ENCODE data around the gene SORBS1. TPM values are rescaled to one million over a fixed set of nuclear protein-coding genes. Genes with fewer than 3 reads are reported as not detected.
A peak's percentile ranks its signal among the peaks of the same experiment; 100 is the strongest.
"Not testable (repeated sequence)": the region's sequence is repeated elsewhere in the genome, so short reads cannot be mapped to it uniquely, and the experiment has no call there.

SORBS1 gene
- total RNA-seq, 1 donor from 2014 or later = 16.1 TPM

DNA sequence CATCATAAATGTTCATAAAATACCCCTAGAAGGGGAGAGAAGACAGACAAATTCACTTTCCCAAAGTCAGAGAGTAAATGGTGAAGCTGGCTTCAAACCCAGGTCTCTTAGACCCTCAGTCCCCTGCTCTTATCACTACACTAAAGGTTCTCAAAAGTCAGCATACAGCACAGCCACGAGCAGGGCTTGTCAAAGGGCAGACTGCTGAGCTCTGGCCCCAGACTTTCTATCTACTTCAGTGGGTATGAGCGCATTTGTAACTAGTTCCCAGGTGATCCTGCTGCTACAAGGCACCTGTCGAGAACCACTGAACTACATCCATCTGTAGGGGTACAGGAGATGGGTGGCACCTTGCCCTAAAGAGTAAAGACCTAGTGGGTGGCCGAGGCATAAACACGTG is 91.5 kb downstream of the SORBS1 start:
- Histone ChIP-seq H3K27me3 (no peaks in the 10 kb centered on the region), H3F3A (ENCODE audit: low read depth) (no peaks in the 10 kb centered on the region), H3K27ac (no peak overlapping the region), H4K20me1 (ENCODE audit: low read depth) (no peaks in the 10 kb centered on the region), H3K4me2 (no peak overlapping the region), H3K9me3 (ENCODE audit: low read depth) (no peaks in the 10 kb centered on the region), H2AFZ (replicated peaks) (no peak overlapping the region), H3K9ac (no peak overlapping the region), H3K4me1 (peaks cover 10% of the 10 kb centered on the region), H3K36me3 (no peaks in the 10 kb centered on the region), H3K4me3 (no peak overlapping the region), H3K79me2 (ENCODE audit: low read depth) (no peaks in the 10 kb centered on the region)
- H3K27me3 Mint-ChIP-seq (ENCODE audit: insufficient read depth, low read depth) = peaks cover 8% of the 10 kb centered on the region
- TF ChIP-seq, protein P1, sequence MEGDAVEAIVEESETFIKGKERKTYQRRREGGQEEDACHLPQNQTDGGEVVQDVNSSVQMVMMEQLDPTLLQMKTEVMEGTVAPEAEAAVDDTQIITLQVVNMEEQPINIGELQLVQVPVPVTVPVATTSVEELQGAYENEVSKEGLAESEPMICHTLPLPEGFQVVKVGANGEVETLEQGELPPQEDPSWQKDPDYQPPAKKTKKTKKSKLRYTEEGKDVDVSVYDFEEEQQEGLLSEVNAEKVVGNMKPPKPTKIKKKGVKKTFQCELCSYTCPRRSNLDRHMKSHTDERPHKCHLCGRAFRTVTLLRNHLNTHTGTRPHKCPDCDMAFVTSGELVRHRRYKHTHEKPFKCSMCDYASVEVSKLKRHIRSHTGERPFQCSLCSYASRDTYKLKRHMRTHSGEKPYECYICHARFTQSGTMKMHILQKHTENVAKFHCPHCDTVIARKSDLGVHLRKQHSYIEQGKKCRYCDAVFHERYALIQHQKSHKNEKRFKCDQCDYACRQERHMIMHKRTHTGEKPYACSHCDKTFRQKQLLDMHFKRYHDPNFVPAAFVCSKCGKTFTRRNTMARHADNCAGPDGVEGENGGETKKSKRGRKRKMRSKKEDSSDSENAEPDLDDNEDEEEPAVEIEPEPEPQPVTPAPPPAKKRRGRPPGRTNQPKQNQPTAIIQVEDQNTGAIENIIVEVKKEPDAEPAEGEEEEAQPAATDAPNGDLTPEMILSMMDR (IDR thresholded peaks at IDR 0.05) = no peak
- TF ChIP-seq EZH2phosphoT487 (IDR thresholded peaks at IDR 0.05) = no peak
- TF ChIP-seq EZH2 (IDR thresholded peaks at IDR 0.05) = no peak
- H3K36me3 Mint-ChIP-seq = no peaks in the 10 kb centered on the region
- H3K4me1 Mint-ChIP-seq = peaks cover 44% of the 10 kb centered on the region
- no peak overlapping the region for H3K4me3 Mint-ChIP-seq
- no peak for DNase-seq (ENCODE audit: low spot score)
- no peaks in the 10 kb centered on the region for H3K9me3 Mint-ChIP-seq
- H3K27ac Mint-ChIP-seq = no peak overlapping the region

DNA sequence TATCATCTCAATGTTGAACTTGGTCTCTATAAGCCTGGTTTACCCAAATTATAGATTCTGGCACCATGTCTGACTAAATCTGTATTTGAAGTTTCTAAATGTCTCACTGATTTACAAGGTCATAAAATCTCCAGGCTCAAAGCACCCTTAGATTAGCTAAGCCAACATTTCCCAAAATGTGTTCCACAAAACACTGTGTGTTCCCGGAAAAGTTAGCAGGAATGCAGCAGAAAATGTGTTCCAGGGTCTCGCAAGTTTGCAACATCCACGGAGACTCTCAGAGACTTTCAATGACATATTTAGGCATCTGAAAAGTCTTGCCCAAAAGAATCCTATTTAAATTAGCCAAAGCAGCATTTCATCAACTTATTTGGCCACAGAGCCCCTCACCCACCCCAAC is 91.9 kb downstream of the SORBS1 start:
- no peak overlapping the region for H3K27ac ChIP-seq
- H3K79me2 ChIP-seq (ENCODE audit: low read depth) = no peaks in the 10 kb centered on the region
- H3K27me3 ChIP-seq = no peaks in the 10 kb centered on the region
- H3K4me3 Mint-ChIP-seq = no peak overlapping the region
- no peak overlapping the region for H3K4me2 ChIP-seq
- no peaks in the 10 kb centered on the region for H3K9me3 ChIP-seq (ENCODE audit: low read depth)
- H3F3A ChIP-seq (ENCODE audit: low read depth) = no peaks in the 10 kb centered on the region
- no peak overlapping the region for H3K9ac ChIP-seq
- H3K9me3 Mint-ChIP-seq = no peaks in the 10 kb centered on the region
- DNase-seq (ENCODE audit: low spot score) = no peak
- no peak overlapping the region for H2AFZ ChIP-seq (replicated peaks)
- H3K4me1 Mint-ChIP-seq = peaks cover 47% of the 10 kb centered on the region
- H3K4me3 ChIP-seq = no peak overlapping the region
- H3K36me3 Mint-ChIP-seq = no peaks in the 10 kb centered on the region
- no peaks in the 10 kb centered on the region for H4K20me1 ChIP-seq (ENCODE audit: low read depth)
- H3K4me1 ChIP-seq = peaks cover 10% of the 10 kb centered on the region
- H3K27ac Mint-ChIP-seq = no peak overlapping the region
- TF ChIP-seq EZH2phosphoT487 (IDR thresholded peaks at IDR 0.05) (no peak), EZH2 (IDR thresholded peaks at IDR 0.05) (no peak)
- TF ChIP-seq, protein P1 (IDR thresholded peaks at IDR 0.05) = no peak
- no peaks in the 10 kb centered on the region for H3K36me3 ChIP-seq
- peaks cover 8% of the 10 kb centered on the region for H3K27me3 Mint-ChIP-seq (ENCODE audit: insufficient read depth, low read depth)

DNA sequence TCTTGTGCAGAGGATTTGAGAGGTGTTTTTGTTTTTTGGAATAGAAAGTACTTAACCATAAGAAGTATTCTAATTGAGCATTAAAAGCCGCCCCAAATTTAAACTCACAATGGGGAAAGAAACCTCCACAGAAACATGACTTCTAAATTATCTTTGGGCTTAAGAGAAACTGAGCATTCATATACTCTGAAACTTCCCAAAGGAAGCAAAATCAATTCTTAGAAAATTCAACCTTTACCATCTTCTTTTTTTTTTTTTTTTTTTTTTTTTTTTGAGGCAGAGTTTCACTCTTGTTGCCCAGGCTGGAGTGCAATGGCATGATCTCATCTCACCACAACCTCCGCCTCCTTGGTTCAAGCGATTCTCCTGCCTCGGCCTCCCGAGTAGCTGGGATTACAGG is 93.5 kb downstream of the SORBS1 start:
- H3F3A ChIP-seq (ENCODE audit: low read depth); H3K27me3 Mint-ChIP-seq (ENCODE audit: insufficient read depth, low read depth); H3K9me3 ChIP-seq (ENCODE audit: low read depth); H3K79me2 ChIP-seq (ENCODE audit: low read depth); H3K36me3 Mint-ChIP-seq; H3K4me3 ChIP-seq; H3K9me3 Mint-ChIP-seq; H3K27me3 ChIP-seq; H3K9ac ChIP-seq; H3K27ac ChIP-seq; H2AFZ ChIP-seq (replicated peaks); H4K20me1 ChIP-seq (ENCODE audit: low read depth); H3K36me3 ChIP-seq; DNase-seq (ENCODE audit: low spot score): not testable (repeated sequence)
- H3K4me1 Mint-ChIP-seq = peaks cover 52% of the 10 kb centered on the region
- peaks cover 10% of the 10 kb centered on the region for H3K4me1 ChIP-seq
- peak overlapping the region; percentile 84 for H3K27ac Mint-ChIP-seq
- H3K4me2 ChIP-seq = peak overlapping the region; percentile 62
- peak overlapping the region; percentile 71 for H3K4me3 Mint-ChIP-seq

DNA sequence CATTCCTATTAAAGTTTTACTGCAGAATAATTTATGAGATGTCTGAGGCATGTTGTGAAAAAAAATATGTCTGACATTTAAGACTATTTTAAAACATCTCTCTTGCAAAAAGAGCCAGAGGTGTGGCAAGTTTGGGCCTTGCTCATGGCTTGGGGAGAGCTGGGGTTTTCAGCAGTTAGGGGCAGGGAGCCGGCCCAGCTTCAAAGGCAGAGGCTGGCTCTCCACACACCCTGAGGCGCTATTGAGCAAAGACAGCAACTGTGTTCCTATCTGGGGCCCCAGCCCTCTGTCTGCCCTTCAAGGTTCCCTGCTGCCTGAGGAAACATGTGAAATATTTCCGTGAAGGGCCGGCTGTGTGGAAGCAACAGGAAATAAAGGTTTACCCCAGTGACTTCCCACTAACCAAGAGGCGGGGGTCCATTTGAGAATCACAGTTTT is 94.0 kb downstream of the SORBS1 start:
- Histone ChIP-seq H3K79me2 (ENCODE audit: low read depth) (no peaks in the 10 kb centered on the region), H3K27ac (no peak overlapping the region), H3K9ac (no peak overlapping the region), H3K27me3 (no peaks in the 10 kb centered on the region), H3K36me3 (no peaks in the 10 kb centered on the region), H3K4me3 (no peak overlapping the region), H3K9me3 (ENCODE audit: low read depth) (no peaks in the 10 kb centered on the region), H2AFZ (replicated peaks) (no peak overlapping the region), H4K20me1 (ENCODE audit: low read depth) (no peaks in the 10 kb centered on the region), H3K4me2 (peak overlapping the region; percentile 62), H3K4me1 (peaks cover 10% of the 10 kb centered on the region), H3F3A (ENCODE audit: low read depth) (no peaks in the 10 kb centered on the region)
- Mint-ChIP-seq H3K27me3 (ENCODE audit: insufficient read depth, low read depth) (peaks cover 6% of the 10 kb centered on the region), H3K4me1 (peaks cover 56% of the 10 kb centered on the region), H3K27ac (peak overlapping the region; percentile 84), H3K4me3 (peak overlapping the region; percentile 71), H3K9me3 (no peaks in the 10 kb centered on the region), H3K36me3 (no peaks in the 10 kb centered on the region)
- peak; percentile 72 for DNase-seq (ENCODE audit: low spot score)
- TF ChIP-seq, protein P1 (IDR thresholded peaks at IDR 0.05) = peak; percentile 32
- TF ChIP-seq EZH2phosphoT487 (IDR thresholded peaks at IDR 0.05) = no peak

Measured in neural progenitor cell (in vitro differentiated cells).